Raji (cell line): ENCODE data around the gene ATP1B1.

Experiments
- POLR2A ChIP-seq: IDR thresholded peaks from 2 replicates; pipeline ENCODE4 v1.6.1; 2011; ENCODE audit warnings: low read depth, low read length, control low read depth; ENCODE audit not compliant: insufficient read depth

The ATP1B1 gene

DNA sequence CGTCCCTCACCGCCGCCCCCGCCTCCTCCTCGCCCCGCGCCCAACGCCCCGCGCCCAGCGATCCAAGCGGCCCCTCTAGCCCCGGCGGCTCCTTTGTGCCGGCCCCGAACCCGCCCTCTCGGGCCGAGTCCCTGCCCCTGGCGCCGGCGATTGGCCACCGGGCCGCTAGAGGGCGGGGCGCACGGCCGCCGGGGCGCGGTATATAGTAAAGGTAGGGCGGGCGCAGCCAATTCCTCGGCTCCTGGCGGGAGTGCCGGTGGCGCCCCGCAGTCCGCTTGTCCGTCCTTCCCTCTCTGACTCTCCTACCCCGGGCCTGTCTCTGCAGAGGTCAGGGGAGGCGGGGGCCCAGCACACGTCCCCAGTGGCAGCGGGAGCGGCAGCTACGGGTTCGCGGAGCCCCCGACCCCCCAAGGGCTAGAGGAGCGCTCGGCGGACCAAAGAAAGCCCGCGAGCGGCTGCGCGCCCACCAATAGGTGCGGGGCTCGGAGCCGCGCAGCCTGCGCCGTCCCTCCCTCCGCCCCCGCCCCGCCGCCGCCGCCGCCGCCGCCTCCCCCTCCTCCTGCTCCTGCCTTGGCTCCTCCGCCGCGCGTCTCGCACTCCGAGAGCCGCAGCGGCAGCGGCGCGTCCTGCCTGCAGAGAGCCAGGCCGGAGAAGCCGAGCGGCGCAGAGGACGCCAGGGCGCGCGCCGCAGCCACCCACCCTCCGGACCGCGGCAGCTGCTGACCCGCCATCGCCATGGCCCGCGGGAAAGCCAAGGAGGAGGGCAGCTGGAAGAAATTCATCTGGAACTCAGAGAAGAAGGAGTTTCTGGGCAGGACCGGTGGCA is at the start of gene ATP1B1:
TSS of gene ATP1B1 (plus strand) at position 596 of the 826 bp plus-strand sequence. CDS start at position 736, 140 bp downstream.
- peak; percentile 81 for TF ChIP-seq POLR2A

DNA sequence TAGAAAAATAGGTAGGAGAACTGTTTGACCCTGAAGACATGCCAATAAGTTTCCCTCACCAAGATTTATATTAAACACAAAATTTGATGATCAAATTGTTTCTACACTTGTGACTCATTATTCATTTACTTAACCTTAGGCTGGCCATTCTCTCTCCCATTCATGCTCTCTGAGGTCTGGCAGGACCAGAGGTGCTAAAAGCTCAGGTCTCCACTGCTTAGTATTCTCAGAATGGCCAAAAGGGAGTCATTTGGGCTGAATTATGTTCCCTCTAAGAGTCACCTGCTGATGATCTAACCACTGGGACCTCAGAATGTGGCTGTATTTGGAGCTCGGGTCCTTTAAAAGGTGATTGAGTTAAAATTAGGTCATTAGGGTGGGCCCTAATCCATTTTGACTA is 47.1 kb upstream of the ATP1B1 start:
- no peak for TF ChIP-seq POLR2A

DNA sequence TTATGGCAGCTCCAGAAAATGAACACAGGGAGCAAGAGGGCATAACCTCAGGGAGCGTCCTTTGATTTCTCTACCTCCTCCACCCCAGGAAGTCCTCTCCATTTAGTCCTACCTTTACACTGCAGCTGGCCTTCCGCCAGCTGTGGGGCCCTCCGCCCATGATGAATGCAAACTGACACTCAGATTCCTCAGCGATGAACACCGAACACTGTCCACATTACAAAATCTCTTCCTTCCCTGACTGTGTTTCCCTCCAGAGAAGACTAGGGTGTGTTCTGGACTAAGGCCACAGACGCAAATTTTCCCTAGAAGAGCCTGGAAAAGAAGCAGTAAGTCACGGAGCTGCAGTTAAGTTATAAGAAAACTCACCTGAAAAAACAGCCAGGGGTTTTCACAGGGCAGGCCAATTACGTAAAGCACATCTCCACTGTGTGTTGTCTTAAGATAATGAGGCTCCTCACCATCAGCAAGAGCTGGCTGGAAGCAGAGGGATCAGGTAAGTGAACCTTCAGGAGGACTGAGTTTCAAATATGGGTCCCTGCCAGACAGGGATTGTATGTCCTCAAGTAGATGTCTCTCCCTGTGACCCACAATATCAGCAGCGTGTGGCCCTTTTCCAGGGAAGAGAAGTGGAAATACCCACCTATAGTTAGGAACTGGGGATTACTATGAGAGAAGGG is 46.3 kb upstream of the ATP1B1 start:
- TF ChIP-seq POLR2A: no peak

DNA sequence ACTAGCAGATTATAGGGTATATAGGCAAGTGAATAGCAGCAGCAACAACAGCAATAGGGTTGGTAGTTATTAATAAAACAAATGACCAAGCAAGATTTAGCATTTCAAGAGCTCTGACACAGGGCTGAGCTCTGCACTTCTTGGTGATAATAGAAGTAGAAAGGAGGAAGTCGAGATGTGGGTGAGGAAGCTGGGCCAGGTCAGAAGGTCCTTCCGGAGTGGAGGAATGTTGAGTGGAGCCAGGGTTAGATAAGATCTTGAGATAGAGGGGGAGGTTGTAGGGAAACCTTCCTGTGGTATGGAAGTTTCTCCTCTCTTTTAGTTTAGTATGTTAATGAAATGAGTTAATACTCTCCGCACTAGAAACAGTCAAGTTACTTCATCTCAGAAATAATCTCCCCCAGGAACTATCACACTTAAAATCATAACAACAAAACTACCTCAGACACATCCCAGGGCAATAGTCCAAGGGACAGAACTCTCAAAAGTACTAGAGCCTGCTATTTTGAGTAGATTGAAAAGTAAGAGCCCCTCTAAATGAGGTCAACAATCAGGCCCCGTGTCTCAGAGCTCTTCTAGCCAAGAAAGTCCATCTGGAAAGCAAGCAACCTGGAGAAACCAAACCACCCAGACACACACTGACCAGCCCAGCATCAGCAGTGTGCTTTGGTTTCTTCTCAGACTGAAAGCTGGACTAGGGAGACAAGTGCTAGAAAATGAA is 45.4 kb upstream of the ATP1B1 start:
- TF ChIP-seq POLR2A: no peak

DNA sequence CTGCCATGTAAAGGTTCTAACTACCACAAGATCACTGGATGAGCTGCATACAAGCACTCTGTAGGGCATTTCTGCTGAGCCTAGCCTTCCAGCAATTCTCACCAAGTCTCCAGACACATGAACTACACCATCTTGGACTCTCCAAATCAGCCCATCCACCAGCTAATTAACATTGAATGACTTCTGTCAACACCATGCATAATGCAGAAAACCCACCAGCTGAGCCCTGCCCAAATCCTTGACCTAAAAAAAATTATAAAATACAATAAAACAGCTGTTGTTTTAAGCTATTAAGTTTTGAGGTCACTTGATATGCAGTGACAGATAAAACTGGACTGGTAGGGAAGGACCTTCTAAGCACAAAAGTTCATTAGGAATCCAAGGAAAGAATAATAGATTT is 44.3 kb upstream of the ATP1B1 start:
- TF ChIP-seq POLR2A: no peak

DNA sequence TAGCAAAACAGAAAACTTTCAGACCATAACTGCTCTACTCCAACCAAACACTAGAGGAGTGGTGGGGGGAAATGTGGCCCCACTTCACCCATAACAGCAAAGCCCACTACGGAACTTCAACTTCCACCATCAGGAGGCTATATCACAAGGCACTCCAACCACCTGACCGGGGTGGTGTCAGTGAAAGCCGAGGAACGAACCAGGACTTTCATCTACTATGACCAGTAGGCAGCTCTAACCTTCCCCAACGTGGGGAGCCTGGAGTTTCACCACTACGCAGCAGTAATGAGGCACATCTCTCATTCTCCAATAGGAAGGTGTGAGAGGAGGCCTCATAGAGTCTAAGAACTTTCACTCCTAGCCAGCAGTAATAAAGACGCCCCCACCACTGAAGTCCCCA is 42.4 kb upstream of the ATP1B1 start:
- no peak for TF ChIP-seq POLR2A

DNA sequence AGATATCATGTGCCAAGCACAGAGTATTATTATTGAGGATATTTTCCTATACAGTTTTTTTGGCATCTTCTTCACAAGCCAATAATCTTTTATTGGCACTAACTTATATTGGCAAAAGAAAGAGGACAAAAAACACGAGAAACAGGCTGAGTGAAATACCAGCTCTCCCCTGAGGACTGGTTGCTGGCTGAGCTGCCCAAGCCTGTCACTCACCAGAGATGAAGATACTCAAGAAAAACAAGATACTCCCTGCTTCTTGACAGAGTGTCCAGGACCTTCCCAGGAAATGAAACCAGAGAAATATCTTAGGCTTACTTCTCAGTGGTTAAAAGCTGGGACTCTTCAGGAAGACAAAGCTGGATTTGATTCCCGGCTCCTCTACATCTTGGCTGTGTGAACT is 35.9 kb upstream of the ATP1B1 start:
- no peak for TF ChIP-seq POLR2A

DNA sequence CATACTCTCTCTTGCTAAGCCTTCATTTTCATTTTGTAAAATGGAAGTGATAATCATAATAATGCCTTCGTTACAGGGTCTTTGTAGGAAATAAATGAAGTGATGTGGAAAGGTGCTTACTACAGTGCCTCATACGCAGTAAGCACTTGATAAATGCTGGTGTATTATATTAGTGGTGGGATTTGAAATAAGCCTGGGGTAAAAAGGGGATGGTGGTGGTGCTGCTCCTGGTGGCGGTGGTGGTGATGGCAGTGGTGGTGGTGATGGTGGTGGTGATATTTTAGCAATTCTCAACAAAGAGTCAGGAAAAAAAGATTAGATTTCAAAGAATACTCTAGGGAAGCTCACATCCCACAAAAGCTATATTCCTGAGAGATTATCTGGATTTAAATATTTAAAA is 35.5 kb upstream of the ATP1B1 start:
- TF ChIP-seq POLR2A: no peak

DNA sequence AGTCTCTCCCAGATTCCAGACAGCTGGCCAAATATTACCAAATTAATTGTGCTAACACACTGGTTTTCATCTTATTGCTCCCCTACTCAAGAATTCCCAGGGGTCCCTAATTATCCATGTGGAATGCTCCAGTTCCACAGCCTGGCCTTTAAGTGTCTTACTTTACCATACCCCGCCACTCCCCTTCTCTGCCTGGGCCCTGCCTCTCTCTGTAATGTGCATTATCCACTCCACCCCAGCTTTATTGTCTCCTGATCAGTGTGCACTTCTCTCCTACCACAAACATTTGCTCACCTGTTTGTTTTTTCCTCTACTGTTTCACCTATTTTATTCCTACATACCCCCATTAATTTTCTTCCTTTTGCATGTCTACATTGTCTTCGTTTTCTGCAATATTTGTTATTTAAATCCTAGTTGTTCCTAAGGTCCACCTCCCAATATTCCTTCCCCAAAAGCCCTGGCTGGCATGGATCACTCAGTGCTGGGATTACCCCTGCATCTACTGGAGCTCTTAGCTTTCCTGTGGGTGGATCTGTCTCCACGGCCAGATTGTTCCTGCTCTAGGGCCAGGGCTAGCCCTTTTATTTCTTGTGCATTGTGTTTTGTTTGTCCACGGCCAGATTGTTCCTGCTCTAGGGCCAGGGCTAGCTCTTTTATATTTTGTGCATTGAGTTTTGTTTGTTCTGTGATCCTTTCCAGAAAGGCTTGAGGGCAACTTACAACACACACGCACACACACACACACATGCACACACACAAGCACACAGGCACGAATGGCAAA is 33.4 kb upstream of the ATP1B1 start:
- no peak for TF ChIP-seq POLR2A

DNA sequence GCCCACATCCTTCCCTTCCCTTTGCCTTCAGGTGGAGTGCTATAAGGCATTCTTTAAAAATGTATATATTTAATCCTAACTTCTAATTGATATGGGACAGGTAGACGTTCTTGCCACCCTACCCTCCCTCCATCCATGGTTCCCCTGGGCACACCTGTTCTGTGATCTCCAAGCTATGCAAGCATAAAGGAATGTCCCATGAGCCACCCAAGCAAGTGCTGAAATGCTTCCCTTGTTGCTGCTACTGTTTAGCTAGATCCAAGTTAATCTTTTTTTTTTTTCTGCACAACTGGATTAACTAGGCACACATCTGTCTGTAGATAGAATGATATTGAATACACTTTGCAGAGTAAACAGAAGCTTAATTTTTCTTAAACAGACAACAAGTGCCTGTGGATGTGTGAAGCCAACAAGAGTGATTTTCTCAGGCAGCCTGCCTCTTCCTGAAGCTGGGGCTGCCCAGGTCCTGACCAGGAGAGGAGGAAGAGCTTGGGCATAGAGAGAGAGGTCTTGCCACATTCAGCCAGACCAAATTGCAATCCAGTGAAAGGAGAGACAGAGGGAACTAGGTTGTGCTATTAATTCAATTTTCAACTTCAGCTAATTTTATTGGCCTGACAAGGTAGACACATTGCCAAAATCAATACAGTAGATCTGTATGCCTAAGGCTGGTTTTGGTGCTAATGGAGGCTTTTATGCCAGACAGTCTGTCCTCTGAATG is 28.2 kb upstream of the ATP1B1 start:
- no peak for TF ChIP-seq POLR2A

DNA sequence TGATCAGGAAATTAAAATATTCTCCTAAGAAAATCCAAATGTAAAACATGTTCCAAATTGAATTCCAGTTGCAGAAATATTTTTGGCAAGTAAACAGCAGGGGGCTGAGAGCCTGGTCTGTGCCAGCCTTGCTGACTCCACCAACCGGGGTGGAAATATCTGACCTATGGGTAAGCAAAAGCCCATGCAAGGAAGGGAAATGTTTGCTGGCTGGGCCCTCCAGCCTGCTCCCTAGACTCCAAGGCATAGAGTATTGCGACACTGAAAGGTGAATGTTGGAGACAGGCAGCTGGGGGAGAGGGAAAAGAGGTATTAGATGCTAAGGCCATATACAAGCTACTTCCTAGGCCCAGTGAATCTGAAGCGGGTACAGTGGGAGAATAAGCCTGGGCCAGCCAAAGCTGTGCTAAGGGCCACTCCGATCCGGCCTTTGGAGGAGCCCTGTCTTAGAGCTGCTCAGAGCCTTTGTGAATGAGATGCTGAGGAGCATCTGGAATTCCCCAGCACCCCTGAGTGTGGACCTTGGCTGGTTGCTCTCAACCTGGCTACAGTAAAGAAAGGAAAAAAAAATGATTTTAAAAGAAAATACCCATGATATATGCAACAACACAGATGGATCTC is 24.9 kb upstream of the ATP1B1 start:
- TF ChIP-seq POLR2A: no peak

DNA sequence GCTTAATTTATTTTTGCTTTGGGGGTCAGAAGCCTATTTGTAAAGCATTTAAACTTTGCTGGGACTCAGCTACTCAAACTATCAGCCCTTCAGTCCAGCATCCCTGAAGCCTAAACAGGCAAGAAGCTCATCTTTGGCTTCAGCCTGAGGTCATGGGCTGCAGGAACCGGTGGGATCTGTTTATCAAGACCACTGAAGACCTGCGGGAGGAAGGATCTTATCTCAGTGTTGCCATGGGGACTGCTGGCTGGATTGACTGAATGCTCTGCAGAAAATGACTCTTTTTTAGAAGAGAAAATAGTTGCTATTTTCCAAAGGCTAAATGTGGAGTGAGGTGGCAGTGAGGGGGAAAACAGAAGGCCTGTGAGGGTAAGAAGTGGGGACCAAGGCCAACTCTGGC is 20.6 kb upstream of the ATP1B1 start:
- no peak for TF ChIP-seq POLR2A

DNA sequence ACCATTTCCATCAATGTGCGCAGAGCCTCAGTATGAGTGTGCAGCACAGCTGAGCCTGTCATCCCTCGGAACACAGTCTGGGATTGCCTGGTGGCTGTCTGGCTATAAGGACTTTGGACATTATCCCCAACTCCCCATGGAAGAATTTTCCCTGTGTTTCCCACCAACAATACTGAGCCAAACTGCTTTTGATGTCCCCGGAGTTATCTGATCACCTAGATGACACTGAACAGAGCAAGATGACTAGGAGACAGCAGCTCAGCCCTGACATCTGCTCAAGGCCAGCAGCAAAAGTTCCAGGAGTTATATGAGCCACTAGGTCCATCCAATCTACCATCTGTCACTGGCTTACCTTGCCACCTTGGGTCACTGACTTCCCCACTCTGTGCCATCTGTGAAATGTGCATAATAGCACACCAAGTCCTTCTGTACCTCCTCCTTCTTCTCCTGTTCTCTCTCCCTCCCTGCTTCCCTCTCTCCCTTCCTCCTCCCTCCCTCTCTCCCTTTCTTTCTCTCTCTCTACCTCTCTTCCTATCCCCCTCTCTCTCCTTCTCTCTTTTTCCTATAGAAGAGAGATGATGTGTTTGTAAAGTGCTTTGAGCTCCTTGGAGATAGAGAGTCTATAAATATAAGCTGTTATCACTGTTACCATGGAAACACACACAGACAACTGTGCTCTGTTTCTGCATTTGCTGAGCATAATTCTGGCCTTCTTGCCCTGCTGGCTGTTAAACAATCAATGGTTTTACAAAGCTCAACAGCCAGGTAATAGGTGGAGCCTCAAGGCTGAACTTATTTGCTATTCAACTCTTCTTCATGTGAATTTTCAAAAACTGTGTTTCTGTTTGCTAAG is 19.7 kb upstream of the ATP1B1 start:
- TF ChIP-seq POLR2A: no peak
